GM12878 (cell line): ENCODE measurements around the gene KRT12. TPM values are rescaled to one million over a fixed set of nuclear protein-coding genes. Genes with fewer than 3 reads are reported as not detected.

Experiments
- ATAC-seq: fragments of 200-7000 bp; cut with Tn5 transposase; 3 replicates; pipeline ENCODE4 v1.9.1; 2020; ENCODE audit warnings: mild to moderate bottlenecking, moderate library complexity
- BruUV-seq: library from RNA; stranded (reverse); fragments of 400-500 nt; replicated peaks from 2 replicates; lab custom pipeline; 2021; lab: Mats Ljungman, UMichigan
- CTCF ChIA-PET: fragments of 300-600 bp; sonication (Branson Sonifier 250); formaldehyde crosslinking; extraction: SDS; loops from one replicate; lab custom pipeline; 2021; ENCODE audit warnings: inconsistent platforms; lab: Yijun Ruan, JAX
- POLR2A ChIA-PET: fragments of 350-600 bp; formaldehyde crosslinking; extraction: SDS; loops from one replicate; lab custom pipeline; 2021; ENCODE audit warnings: inconsistent platforms; lab: Charles Lee
- RAD21 ChIA-PET: fragments of 300-600 bp; sonication (Branson Sonifier 250); formaldehyde crosslinking; loops from one replicate; lab custom pipeline; 2023; ENCODE audit warnings: antibody characterized with exemption; ENCODE audit not compliant: unreplicated experiment; lab: Charles Lee
- SMC1A ChIA-PET: fragments of 300-600 bp; sonication (Branson Sonifier 250); formaldehyde crosslinking; loops from one replicate; lab custom pipeline; 2023; ENCODE audit not compliant: unreplicated experiment, uncharacterized antibody; lab: Charles Lee
- DNase-seq: peaks from one replicate; pipeline ENCODE4 v3.0.0-alpha.2; 2011; ENCODE audit warnings: low read depth, low spot score
- FAIRE-seq: peaks from 3 replicates; lab custom pipeline; 2011; peaks lifted over from hg19 to GRCh38; lab: Jason Lieb, UNC
- H2AFZ ChIP-seq: 2 replicates; pipeline ENCODE4 v1.6.0; 2011; ENCODE audit warnings: low read depth, low read length, control low read depth; ENCODE audit not compliant: control insufficient read depth
- H3K27ac ChIP-seq: 2 replicates; pipeline ENCODE4 v1.5.1; 2011; ENCODE audit warnings: control low read depth; ENCODE audit not compliant: control insufficient read depth, insufficient read depth
- H3K27me3 ChIP-seq, 2 experiments: replicated peaks in 1 of 2; 2 replicates each; pipeline versions ENCODE4 v1.6.0 to v1.6.1; 2011; ENCODE audit warnings: low read length in 1 of 2; ENCODE audit not compliant: control insufficient read depth in 2 of 2, insufficient read depth in 2 of 2
- H3K36me3 ChIP-seq, 2 experiments: 2 replicates each; pipeline ENCODE4 v1.5.1; 2011; ENCODE audit warnings: low read length in 1 of 2; ENCODE audit not compliant: control insufficient read depth in 2 of 2, insufficient read depth in 2 of 2
- H3K4me1 ChIP-seq: 2 replicates; pipeline ENCODE4 v1.6.1; 2011; ENCODE audit warnings: mild to moderate bottlenecking, low read length, moderate library complexity, mixed read lengths; ENCODE audit not compliant: control insufficient read depth, insufficient read depth
- H3K4me2 ChIP-seq: 2 replicates; pipeline ENCODE4 v1.6.0; 2011; ENCODE audit warnings: control low read depth; ENCODE audit not compliant: control insufficient read depth, insufficient read depth
- H3K4me3 ChIP-seq: fragments of 200-600 bp; sonication (generic); 2 replicates; pipeline ENCODE4 v1.5.1; 2016
- H3K79me2 ChIP-seq: 2 replicates; pipeline ENCODE4 v1.6.0; 2011; ENCODE audit warnings: low read length; ENCODE audit not compliant: control insufficient read depth, insufficient read depth
- H3K9ac ChIP-seq: 2 replicates; pipeline ENCODE4 v1.8.0; 2011; ENCODE audit warnings: low read length, control low read depth, mixed read lengths; ENCODE audit not compliant: control insufficient read depth, insufficient read depth
- H3K9me3 ChIP-seq: replicated peaks from 3 replicates; pipeline ENCODE4 v1.5.1; 2011; ENCODE audit warnings: mild to moderate bottlenecking, low read length; ENCODE audit not compliant: control insufficient read depth, insufficient read depth
- H4K20me1 ChIP-seq: 2 replicates; pipeline ENCODE4 v1.6.0; 2011; ENCODE audit not compliant: control insufficient read depth, insufficient read depth
- CHD1 ChIP-seq: IDR thresholded peaks from 2 replicates; pipeline ENCODE4 v1.6.1; 2012; ENCODE audit warnings: low read depth, low read length, improper control_type of control experiment
- IRF4 ChIP-seq: IDR thresholded peaks from 2 replicates; pipeline ENCODE4 v1.6.1; 2011; ENCODE audit warnings: low read depth, low read length
- MYC ChIP-seq: IDR thresholded peaks from 2 replicates; pipeline ENCODE4 v1.6.1; 2011; ENCODE audit warnings: mild to moderate bottlenecking, low read length, moderate library complexity, inconsistent platforms; ENCODE audit not compliant: insufficient read depth, insufficient replicate concordance, insufficient read length, severe bottlenecking
- NFYA ChIP-seq: IDR thresholded peaks from 2 replicates; pipeline ENCODE4 v1.6.1; 2011; ENCODE audit warnings: low read depth, mild to moderate bottlenecking, low read length, improper control_type of control experiment, borderline replicate concordance
- YBX1 ChIP-seq: fragments of 450-650 bp; IDR thresholded peaks from 2 replicates; pipeline ENCODE4 v1.6.1; 2016; ENCODE audit warnings: antibody characterized with exemption
- WGBS: methylation state at CpG from one replicate; pipeline ENCODE4 v1.1.6; 2016; ENCODE audit warnings: low lambda C conversion rate; ENCODE audit not compliant: insufficient replicate concordance, insufficient coverage; ENCODE audit errors: missing lambda C conversion rate; 5-methylcytosine and 5-hydroxymethylcytosine counted together
- in situ Hi-C: fragments of 300-500 bp; cut with MboI; formaldehyde crosslinking; loops from 9 replicates; pipeline ENCODE4 v1.14.3; 2018; ENCODE audit warnings: mixed read lengths
- intact Hi-C: fragments of 100-400 bp; cut with micrococcal nuclease; formaldehyde crosslinking; loops from one replicate; pipeline ENCODE4 v1.14.2; 2022; ENCODE audit not compliant: unreplicated experiment
- polyA plus RNA-seq, 11 experiments: library from polyadenylated mRNA; depleted of rRNA in 4 of 11; unstranded in 6 of 11; stranded (reverse) in 5 of 11; fragments of >200 nt; fragmentation: Nextera tagmentation in 4 of 11; fragmentation: Illumina TruSeq in 1 of 11; extraction: Ambion mirVana in 4 of 11; extraction: Trizol in 1 of 11; gene quantifications; 1 replicate in 1 of 11; 2 replicates in 10 of 11; pipeline versions ENCODE4 v1.2.1 to v1.2.3, GENCODE V29; 2011 to 2016; ENCODE audit warnings: inconsistent platforms in 2 of 11, missing spikeins in 2 of 11, low read depth in 1 of 11
- total RNA-seq, 4 experiments: library from RNA; depleted of rRNA in 3 of 4; stranded (reverse); fragments of >200 nt in 3 of 4; fragmentation: Illumina TruSeq in 1 of 4; extraction: Trizol in 1 of 4; gene quantifications; 2 replicates each; pipeline versions ENCODE4 v1.2.1 to v1.2.3, GENCODE V29; 2013 to 2021
- TF ChIP-seq, protein P1 (sequence below): fragments of 450-650 bp; IDR thresholded peaks from 2 replicates; pipeline ENCODE4 v1.6.1; 2016; ENCODE audit warnings: mild to moderate bottlenecking
- TF ChIP-seq, protein P2 (sequence below): IDR thresholded peaks from 2 replicates; pipeline ENCODE4 v1.6.1; 2012; ENCODE audit warnings: low read length, inconsistent platforms

Gene KRT12
- total and polyA plus RNA-seq, 10 of the 15 experiments (the other 5 are each of a cell fraction or from before 2014, with no cell fraction given) = not detected

DNA sequence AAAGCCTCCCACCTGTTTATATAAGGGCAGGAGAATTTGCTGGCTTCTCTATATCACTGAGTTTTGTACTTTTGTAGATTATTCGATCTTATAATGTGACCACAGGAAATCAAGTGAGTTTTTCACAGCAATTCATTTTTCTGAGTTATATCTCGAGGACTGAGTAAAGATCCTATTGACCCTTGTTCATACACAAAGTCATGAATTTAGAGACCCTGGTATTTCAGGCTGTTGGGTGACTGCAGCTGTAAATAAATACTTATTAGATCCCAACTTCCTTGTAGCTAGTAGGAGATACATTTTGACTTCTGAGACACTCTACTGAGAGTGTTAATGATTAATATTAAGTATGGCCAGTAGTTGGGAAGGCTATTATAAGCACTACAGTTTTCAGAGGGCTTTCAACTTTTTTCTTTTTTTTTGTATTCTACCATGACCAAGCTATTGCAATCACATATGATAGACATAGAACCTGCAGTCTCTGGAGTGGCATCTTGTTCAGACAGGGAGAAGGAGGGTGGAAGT, 21.2 kb upstream of the KRT12 start:
- in situ Hi-C loops = no loop called here
- FAIRE-seq = peak; percentile 7
- POLR2A ChIA-PET = no interaction called here

More for the DNA sequence above, 21.2 kb upstream of the KRT12 start:
- SMC1A ChIA-PET = no interaction called here
- Histone ChIP-seq H4K20me1 (no peaks in the 10 kb centered on the region; the same call in 1 of the 2 replicates), H3K4me1 (no peaks in the 10 kb centered on the region), H3K27me3 (peaks cover 0 to 2% of the 10 kb centered on the region in 2 experiments; a peak in 2 of 4 replicates), H3K4me3 (no peak overlapping the region), H3K9me3 (no peaks in the 10 kb centered on the region), H2AFZ (no peak overlapping the region), H3K36me3 (no peaks in the 10 kb centered on the region), H3K4me2 (no peak overlapping the region), H3K79me2 (no peaks in the 10 kb centered on the region), H3K27ac (no peak overlapping the region), H3K9ac (no peak overlapping the region)
- TF ChIP-seq CHD1 (no peak), YBX1 (no peak), IRF4 (no peak), NFYA (no peak), MYC (no peak)
- TF ChIP-seq, protein P1, sequence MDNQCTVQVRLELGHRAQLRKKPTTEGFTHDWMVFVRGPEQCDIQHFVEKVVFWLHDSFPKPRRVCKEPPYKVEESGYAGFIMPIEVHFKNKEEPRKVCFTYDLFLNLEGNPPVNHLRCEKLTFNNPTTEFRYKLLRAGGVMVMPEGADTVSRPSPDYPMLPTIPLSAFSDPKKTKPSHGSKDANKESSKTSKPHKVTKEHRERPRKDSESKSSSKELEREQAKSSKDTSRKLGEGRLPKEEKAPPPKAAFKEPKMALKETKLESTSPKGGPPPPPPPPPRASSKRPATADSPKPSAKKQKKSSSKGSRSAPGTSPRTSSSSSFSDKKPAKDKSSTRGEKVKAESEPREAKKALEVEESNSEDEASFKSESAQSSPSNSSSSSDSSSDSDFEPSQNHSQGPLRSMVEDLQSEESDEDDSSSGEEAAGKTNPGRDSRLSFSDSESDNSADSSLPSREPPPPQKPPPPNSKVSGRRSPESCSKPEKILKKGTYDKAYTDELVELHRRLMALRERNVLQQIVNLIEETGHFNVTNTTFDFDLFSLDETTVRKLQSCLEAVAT = no peak
- TF ChIP-seq, protein P2, sequence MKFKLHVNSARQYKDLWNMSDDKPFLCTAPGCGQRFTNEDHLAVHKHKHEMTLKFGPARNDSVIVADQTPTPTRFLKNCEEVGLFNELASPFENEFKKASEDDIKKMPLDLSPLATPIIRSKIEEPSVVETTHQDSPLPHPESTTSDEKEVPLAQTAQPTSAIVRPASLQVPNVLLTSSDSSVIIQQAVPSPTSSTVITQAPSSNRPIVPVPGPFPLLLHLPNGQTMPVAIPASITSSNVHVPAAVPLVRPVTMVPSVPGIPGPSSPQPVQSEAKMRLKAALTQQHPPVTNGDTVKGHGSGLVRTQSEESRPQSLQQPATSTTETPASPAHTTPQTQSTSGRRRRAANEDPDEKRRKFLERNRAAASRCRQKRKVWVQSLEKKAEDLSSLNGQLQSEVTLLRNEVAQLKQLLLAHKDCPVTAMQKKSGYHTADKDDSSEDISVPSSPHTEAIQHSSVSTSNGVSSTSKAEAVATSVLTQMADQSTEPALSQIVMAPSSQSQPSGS = no peak
- RAD21 ChIA-PET = no interaction called here
- CTCF ChIA-PET = no interaction called here
- 0% methylated on average over 2 of the region's 2 CpGs for WGBS
- no TSS peak for BruUV-seq
- ATAC-seq (no peak), DNase-seq (no peak)
- intact Hi-C loops = no loop called here
